T-helper 2 cell treated with Interferon-gamma antibody and Interleukin-4, amounts not matched to agents 100 ng/mL and 5 ng/mL, for 36 hours (primary cell): ENCODE measurements around the gene MAST4. TPM values are rescaled to one million over a fixed set of nuclear protein-coding genes. Genes with fewer than 3 reads are reported as not detected.

Experiments used
- intact Hi-C: fragments of 100-400 bp; cut with micrococcal nuclease; formaldehyde crosslinking; loops from one replicate; pipeline ENCODE4 v1.15.1; 2023
- total RNA-seq: library from RNA; stranded (reverse); gene quantifications from 2 replicates; pipeline ENCODE4 v1.2.3, GENCODE V29; 2022

The MAST4 gene
- total RNA-seq, 1 donor from 2014 or later = 14.0 TPM

DNA sequence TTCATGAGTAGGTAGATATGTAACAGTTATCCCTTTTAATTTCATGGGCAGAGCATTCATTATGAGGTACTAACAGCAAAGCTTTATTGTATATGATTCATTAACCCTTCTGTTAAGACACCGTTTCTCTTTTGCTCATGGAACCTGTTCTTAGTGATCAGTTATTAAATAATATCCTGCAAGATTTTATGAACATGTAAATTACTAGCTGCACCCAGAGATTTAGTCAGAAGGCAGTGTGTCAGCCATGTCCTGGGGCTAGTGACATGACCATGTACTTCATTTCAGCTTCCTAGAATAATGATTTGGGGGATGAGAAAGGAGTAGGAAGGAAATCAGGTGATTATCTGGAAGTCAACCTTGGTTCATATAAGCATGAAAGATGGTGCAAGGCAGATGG is 7.0 kb downstream of the MAST4 start:
- intact Hi-C loops = no loop called here

DNA sequence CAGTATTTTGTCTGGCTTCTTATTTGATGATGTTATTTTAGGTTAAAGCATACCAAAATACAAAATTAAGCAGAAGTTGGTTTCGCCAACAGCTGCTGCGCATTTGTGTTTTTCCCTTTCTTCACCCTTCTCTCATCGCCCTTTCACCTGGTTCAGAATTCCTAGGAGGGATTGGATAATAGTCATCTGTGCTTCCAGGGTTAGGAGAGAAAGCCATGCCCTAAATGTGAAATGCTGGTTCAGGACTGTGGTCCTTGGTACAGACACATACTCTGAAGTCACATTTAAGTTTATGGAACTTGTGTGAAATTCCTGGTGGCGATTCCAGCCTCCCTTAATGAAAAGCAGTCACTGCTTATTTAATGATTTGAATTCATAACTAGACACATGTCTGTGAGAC is 7.7 kb downstream of the MAST4 start:
- intact Hi-C loops = no loop called here

- intact Hi-C loops = no loop called here
Measured at GRCh38 chr5:66606713-66607112, 10.5 kb downstream of the MAST4 start.

- intact Hi-C loops = no loop called here
Measured at GRCh38 chr5:66608501-66608900, 12.3 kb downstream of the MAST4 start.

DNA sequence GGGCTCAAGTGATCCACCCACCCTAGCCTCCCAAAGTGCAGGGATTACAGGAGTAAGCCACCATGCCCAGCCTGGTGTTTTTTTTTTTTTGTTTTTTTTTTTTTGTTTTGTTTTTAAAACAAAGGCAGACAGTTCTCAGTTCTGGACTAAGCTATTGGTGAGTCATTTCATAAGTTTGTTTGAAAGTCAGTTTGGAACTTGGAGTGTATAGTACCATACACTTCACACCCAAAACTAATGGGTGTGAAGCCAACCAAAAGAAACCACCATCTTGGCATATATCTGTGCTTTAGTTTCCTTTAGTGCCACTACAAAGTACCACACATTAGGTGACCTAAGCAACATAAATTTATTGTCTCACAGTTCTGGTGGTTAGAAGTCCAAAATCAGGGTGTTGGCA is 13.4 kb downstream of the MAST4 start:
- intact Hi-C loops = no loop called here

GRCh38 chr5:66612226-66612625 is 16.0 kb downstream of the MAST4 start:
- intact Hi-C loops = no loop called here

- intact Hi-C loops = no loop called here
Measured at GRCh38 chr5:66615136-66615535, 18.9 kb downstream of the MAST4 start.

- intact Hi-C loops = no loop called here
Measured at GRCh38 chr5:66615894-66616293, 19.7 kb downstream of the MAST4 start.

GRCh38 chr5:66616520-66617225 is 20.5 kb downstream of the MAST4 start:
- intact Hi-C loops = no loop called here

DNA sequence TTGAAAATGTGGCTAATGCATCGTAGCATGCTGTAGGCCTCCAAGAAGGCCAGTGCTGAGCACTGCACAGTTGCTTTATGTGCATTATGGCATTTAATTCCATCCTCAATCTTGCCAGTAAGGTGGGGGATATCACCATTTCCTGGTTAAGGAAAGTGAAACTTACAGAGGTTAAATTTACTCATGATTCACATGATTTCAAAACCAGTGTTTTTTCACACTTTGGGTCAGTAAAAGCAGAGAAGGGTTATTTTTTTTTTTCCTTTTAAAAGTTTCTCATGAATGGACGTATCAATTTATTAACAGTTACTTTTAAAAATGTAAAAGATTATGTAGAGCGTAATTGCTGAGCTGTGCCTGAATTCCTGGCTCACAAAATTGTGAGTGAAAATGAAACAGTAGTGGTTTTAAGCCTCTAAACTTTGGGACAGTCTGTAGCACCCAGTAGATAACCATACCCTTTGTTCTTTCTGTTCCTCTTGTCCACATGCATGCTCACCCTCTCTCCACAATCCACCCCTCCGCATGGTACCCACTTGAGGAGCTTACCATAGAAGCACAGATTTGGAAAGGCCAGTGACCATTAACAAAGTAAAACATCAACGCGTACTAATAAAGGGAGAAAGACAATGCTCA is 21.2 kb downstream of the MAST4 start:
- intact Hi-C loops = no loop called here

DNA sequence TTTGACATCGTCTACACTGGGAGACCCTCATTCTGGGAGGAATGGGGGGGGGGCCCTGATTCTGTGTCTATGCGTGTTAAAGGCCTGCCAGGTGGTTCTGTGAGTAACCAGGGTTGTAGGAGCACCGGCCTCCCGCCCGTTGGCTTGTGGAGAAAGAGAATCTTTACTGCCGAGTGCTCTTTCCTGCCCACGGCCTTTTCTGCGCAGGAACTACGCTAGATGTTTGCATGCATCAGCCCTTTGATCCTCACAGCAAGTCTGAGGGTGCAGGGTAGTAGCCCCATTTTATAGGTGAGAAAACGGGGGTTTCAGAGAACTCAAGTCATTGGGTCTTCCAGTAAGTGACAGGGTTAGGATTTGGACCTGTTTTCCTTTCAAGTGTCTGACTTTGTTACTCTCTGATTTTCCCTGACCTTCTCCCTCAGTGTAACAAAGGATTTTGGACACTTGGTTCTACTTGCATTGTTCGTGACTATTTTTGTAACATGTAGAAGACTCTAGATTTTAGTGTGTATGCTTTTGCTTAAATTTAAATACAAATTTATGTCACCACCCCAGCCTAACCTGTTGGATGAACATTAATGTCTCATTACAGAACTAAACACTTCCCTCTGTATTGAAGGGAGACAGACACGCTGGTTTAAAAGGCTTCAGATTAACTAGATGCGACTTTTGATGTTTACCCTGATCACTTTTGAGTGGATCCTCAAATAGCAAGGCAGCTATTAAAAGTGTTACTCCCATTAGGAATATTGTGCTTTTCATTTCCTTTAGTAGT is 22.0 kb downstream of the MAST4 start:
- intact Hi-C loops = no loop called here

GRCh38 chr5:66620711-66621110 is 24.5 kb downstream of the MAST4 start:
- intact Hi-C loops = no loop called here

GRCh38 chr5:66621146-66621545 is 25.0 kb downstream of the MAST4 start:
- intact Hi-C loops = no loop called here

GRCh38 chr5:66621736-66622135 is 25.5 kb downstream of the MAST4 start:
- intact Hi-C loops = no loop called here

DNA sequence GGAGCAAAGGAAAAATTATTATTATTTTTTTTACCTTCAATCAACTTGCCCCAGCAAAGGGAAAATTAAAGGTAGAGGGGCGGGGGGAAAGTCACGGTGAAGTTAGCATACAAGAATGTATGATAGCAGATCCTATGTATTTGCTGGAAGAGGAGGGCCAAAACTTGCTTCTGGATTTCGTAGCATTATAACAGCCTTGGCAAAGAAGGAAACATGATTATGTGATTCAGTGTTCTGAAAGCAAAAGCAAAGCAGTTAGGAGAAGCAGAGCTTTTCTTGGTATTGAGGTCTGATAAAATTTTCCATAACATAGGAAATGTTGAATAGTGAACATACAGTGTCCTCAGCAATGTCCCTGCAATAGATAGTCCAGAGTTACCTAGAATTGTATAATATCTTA is 32.4 kb downstream of the MAST4 start:
- intact Hi-C loops = no loop called here

GRCh38 chr5:66629446-66629845 is 33.3 kb downstream of the MAST4 start:
- intact Hi-C loops = no loop called here

DNA sequence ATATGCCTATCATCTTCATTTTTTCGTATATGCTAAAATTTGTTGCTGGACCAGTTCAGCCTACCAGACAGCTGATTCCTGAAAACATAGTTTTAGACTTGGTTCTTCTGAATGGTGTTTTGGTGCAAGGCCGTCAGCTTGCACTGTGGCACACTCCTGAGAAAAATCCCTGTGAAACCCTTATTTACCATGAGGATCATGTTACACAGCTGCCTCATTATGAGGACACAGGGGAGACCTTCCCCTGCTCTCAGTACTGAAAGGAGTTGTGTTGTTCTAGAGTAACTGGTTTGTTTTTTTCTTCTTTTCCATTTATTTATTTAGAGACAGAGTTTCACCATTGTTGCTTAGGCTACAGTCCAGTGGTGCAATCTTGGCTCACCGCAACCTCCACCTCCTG is 37.6 kb downstream of the MAST4 start:
- intact Hi-C loops = no loop called here

DNA sequence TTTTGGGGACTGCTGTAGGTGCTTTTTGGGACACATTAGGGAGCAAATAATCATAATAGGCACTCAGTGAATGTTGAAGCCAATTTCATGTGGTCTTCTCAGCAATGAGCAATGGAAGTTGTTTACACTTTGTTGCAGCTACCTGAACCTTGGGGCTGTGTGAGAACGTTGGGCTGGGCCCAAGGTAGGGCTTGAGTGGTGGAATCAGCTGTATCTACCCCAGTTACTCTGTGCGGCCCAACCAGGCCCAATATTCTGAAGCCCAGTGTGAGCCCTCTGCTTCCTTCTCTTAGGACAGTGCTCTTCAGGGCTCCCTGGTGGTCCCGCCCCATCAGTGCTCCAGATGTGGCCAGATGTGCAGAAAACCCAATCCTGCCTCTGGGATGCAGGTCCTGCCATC is 38.4 kb downstream of the MAST4 start:
- intact Hi-C loops = no loop called here

GRCh38 chr5:66637994-66638393 is 41.8 kb downstream of the MAST4 start:
- intact Hi-C loops = no loop called here

- intact Hi-C loops = no loop called here
Measured at GRCh38 chr5:66639037-66639436, 42.8 kb downstream of the MAST4 start.

DNA sequence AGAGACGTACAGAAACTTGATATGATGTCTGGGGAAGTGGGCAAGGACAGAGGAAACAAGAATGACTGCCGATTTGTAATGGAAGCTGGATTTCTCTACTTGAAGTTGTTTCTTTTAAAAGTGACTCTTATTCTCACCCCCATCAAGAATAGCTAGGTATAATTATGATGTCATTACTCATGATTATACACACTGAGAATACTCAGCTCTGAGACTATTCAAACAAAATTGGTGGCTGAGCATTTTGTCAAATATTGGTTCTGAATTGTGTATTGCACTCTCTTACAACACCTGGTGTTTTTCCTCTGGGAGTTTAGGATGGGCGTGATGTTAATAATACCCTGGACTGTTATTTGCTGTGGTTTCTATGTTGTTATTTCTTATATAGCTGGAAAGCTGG is 46.3 kb downstream of the MAST4 start:
- intact Hi-C loops = no loop called here

DNA sequence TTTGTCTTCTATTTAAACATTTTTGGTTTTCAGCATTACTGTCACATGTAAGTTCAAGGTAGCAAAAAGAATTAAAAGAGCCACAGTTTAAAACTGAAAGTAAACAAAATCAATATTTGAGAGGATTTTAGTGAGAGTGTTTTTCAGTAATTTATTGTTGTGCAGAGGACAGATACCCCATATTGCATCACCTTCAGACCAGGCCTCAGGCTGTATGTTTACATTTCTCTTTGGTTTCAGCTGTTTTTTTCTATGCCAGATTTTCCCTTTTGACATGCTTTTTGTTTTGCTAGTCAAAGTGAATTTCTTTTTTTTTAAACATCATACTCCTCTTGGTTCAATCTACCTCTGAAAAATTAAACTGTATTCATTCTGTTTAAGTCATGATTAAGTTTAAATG is 47.2 kb downstream of the MAST4 start:
- intact Hi-C loops = no loop called here

- intact Hi-C loops = no loop called here
Measured at GRCh38 chr5:66644111-66644510, 47.9 kb downstream of the MAST4 start.
